OCI-LY1 (cell line): Measurements from ENCODE around the gene GALNT14.

ENCODE experiments used
- H2AFZ ChIP-seq: fragments of 200-600 bp; sonication (generic), shearing (Covaris generic); 2 replicates; pipeline ENCODE4 v1.6.0; 2014; ENCODE audit warnings: antibody characterized with exemption, mild to moderate bottlenecking, low read length
- H3F3A ChIP-seq: fragments of 200-600 bp; sonication (generic), shearing (Covaris generic); 2 replicates; pipeline ENCODE4 v1.6.0; 2014; ENCODE audit warnings: mild to moderate bottlenecking, antibody characterized with exemption, low read length, moderate library complexity; ENCODE audit not compliant: insufficient read depth
- H3K27ac ChIP-seq: fragments of 200-600 bp; sonication (generic); 2 replicates; pipeline ENCODE4 v1.5.1; 2014; ENCODE audit warnings: low read length, mixed run types, mild to moderate bottlenecking, low read depth; ENCODE audit not compliant: poor library complexity, severe bottlenecking
- H3K27me3 ChIP-seq: fragments of 200-600 bp; sonication (generic); 2 replicates; pipeline ENCODE4 v1.6.0; 2014; ENCODE audit warnings: antibody characterized with exemption, mild to moderate bottlenecking, low read length, moderate library complexity; ENCODE audit not compliant: insufficient read depth
- H3K36me3 ChIP-seq: fragments of 200-600 bp; sonication (generic); 2 replicates; pipeline ENCODE4 v1.6.1; 2014; ENCODE audit warnings: mild to moderate bottlenecking, antibody characterized with exemption, low read length, moderate library complexity, mixed read lengths; ENCODE audit not compliant: insufficient read depth
- H3K4me1 ChIP-seq: fragments of 200-600 bp; sonication (generic); 2 replicates; pipeline ENCODE4 v1.5.1; 2014; ENCODE audit warnings: mild to moderate bottlenecking, low read length, moderate library complexity; ENCODE audit not compliant: insufficient read depth, severe bottlenecking
- H3K4me2 ChIP-seq: fragments of 200-600 bp; sonication (generic), shearing (Covaris generic); 2 replicates; pipeline ENCODE4 v1.6.1; 2014; ENCODE audit warnings: low read length
- H3K4me3 ChIP-seq: fragments of 200-600 bp; sonication (generic); 2 replicates; pipeline ENCODE4 v1.5.1; 2014; ENCODE audit warnings: low read length, low read depth, mild to moderate bottlenecking, mixed read lengths; ENCODE audit not compliant: poor library complexity, severe bottlenecking
- H3K79me2 ChIP-seq: fragments of 200-600 bp; shearing (Covaris generic); 2 replicates; pipeline ENCODE4 v1.6.1; 2016; ENCODE audit warnings: mixed run types, low read length, mixed read lengths; ENCODE audit not compliant: insufficient read depth
- H3K9ac ChIP-seq: fragments of 200-600 bp; sonication (generic), shearing (Covaris generic); 2 replicates; pipeline ENCODE4 v1.6.1; 2014; ENCODE audit warnings: mild to moderate bottlenecking, low read length, mixed read lengths
- H3K9me2 ChIP-seq: fragments of 200-600 bp; sonication (generic), shearing (Covaris generic); 2 replicates; pipeline ENCODE4 v1.6.1; 2014; ENCODE audit warnings: low read depth, mild to moderate bottlenecking, low read length, mixed read lengths
- H3K9me3 ChIP-seq: fragments of 200-600 bp; shearing (Covaris generic); 2 replicates; pipeline ENCODE4 v1.6.1; 2014; ENCODE audit warnings: low read length, mixed read lengths
- H4K20me1 ChIP-seq: fragments of 200-600 bp; sonication (generic), shearing (Covaris generic); 2 replicates; pipeline ENCODE4 v1.6.0; 2016; ENCODE audit warnings: mild to moderate bottlenecking, low read length; ENCODE audit not compliant: insufficient read depth
- CTCF ChIP-seq: fragments of 200-600 bp; sonication (generic), shearing (Covaris generic); IDR thresholded peaks from 2 replicates; pipeline ENCODE4 v1.5.1; 2017; ENCODE audit warnings: mild to moderate bottlenecking, antibody characterized with exemption, low read length, moderate library complexity, mixed read lengths
- EZH2 ChIP-seq: fragments of 200-600 bp; sonication (generic), shearing (Covaris generic); IDR thresholded peaks from 2 replicates; pipeline ENCODE4 v1.8.0; 2017; ENCODE audit warnings: borderline replicate concordance, mixed run types, mild to moderate bottlenecking, antibody characterized with exemption, low read length, moderate library complexity, mixed read lengths

Gene GALNT14

GRCh38 chr2:31132786-31133185 is 5.5 kb downstream of the GALNT14 start:
- Histone ChIP-seq H3F3A (no peaks in the 10 kb centered on the region), H4K20me1 (no peaks in the 10 kb centered on the region), H3K36me3 (no peaks in the 10 kb centered on the region), H3K9me2 (no peaks in the 10 kb centered on the region), H3K27ac (no peak overlapping the region), H3K4me3 (no peak overlapping the region), H3K79me2 (no peaks in the 10 kb centered on the region), H2AFZ (no peak overlapping the region), H3K4me1 (peaks cover 2% of the 10 kb centered on the region), H3K27me3 (no peaks in the 10 kb centered on the region), H3K9ac (no peak overlapping the region), H3K4me2 (no peak overlapping the region), H3K9me3 (no peaks in the 10 kb centered on the region)
- no peak for TF ChIP-seq CTCF
- no peak for TF ChIP-seq EZH2

- no peaks in the 10 kb centered on the region for H4K20me1 ChIP-seq
- TF ChIP-seq EZH2 (no peak), CTCF (no peak)
- H3K9me2 ChIP-seq, result no peaks in the 10 kb centered on the region
- no peaks in the 10 kb centered on the region for H3K27me3 ChIP-seq
- H3K27ac ChIP-seq, result no peak overlapping the region
- no peak overlapping the region for H3K4me3 ChIP-seq
- no peaks in the 10 kb centered on the region for H3K79me2 ChIP-seq
- no peak overlapping the region for H2AFZ ChIP-seq
- H3K36me3 ChIP-seq, result no peaks in the 10 kb centered on the region
- H3K4me2 ChIP-seq, result no peak overlapping the region
- no peaks in the 10 kb centered on the region for H3F3A ChIP-seq
- H3K9ac ChIP-seq, result no peak overlapping the region
- no peaks in the 10 kb centered on the region for H3K9me3 ChIP-seq
- H3K4me1 ChIP-seq, result no peaks in the 10 kb centered on the region
These were observed 6.4 kb downstream of the GALNT14 start for GRCh38 chr2:31131871-31132270.

- H3F3A ChIP-seq, result no peaks in the 10 kb centered on the region
- TF ChIP-seq CTCF (no peak), EZH2 (no peak)
- no peaks in the 10 kb centered on the region for H4K20me1 ChIP-seq
- no peak overlapping the region for H3K27ac ChIP-seq
- no peak overlapping the region for H3K4me2 ChIP-seq
- H3K4me1 ChIP-seq, result no peaks in the 10 kb centered on the region
- H3K9ac ChIP-seq, result no peak overlapping the region
- no peak overlapping the region for H3K4me3 ChIP-seq
- H3K9me2 ChIP-seq, result no peaks in the 10 kb centered on the region
- no peaks in the 10 kb centered on the region for H3K27me3 ChIP-seq
- H3K79me2 ChIP-seq, result no peaks in the 10 kb centered on the region
- H2AFZ ChIP-seq, result no peak overlapping the region
- H3K36me3 ChIP-seq, result no peaks in the 10 kb centered on the region
- no peaks in the 10 kb centered on the region for H3K9me3 ChIP-seq
These were observed 8.7 kb downstream of the GALNT14 start for GRCh38 chr2:31129375-31130171.
